Coronary artery (tissue), 2 donors: ENCODE results near the gene LSM12.
"Not testable (repeated sequence)": the region's sequence is repeated elsewhere in the genome, so short reads cannot be mapped to it uniquely, and the experiment has no call there.

Source experiments
- DNase-seq: peaks from one replicate; pipeline ENCODE4 v3.0.0-alpha.2; 2017; ENCODE audit warnings: low spot score
- H3K27ac ChIP-seq, 2 donors: fragments of 200-600 bp; sonication (generic); one replicate each; pipeline ENCODE4 v1.5.1; 2016 to 2019
- H3K4me3 ChIP-seq: fragments of 200-600 bp; sonication (generic); 2 replicates; pipeline ENCODE4 v1.5.1; 2016; ENCODE audit warnings: mild to moderate bottlenecking, moderate library complexity
- CTCF ChIP-seq: fragments of 200-600 bp; sonication (generic); IDR thresholded peaks from one replicate; pipeline ENCODE4 v1.5.1; 2019; ENCODE audit warnings: antibody characterized with exemption

Gene LSM12

GRCh38 chr17:44037471-44037870 lies 29.0 kb downstream of the LSM12 start:
- no peak overlapping the region for H3K27ac ChIP-seq
- H3K4me3 ChIP-seq = no peak overlapping the region

GRCh38 chr17:44034688-44035087 lies 31.8 kb downstream of the LSM12 start:
- not testable (repeated sequence) for DNase-seq, H3K4me3 ChIP-seq, H3K27ac ChIP-seq

More at GRCh38 chr17:44037471-44037870, 29.0 kb downstream of the LSM12 start:
- TF ChIP-seq CTCF = no peak
- DNase-seq = no peak

- no peak overlapping the region for H3K4me3 ChIP-seq
- H3K27ac ChIP-seq = no peak overlapping the region
- TF ChIP-seq CTCF = no peak
- no peak for DNase-seq
Measured at GRCh38 chr17:44033861-44034408, 32.5 kb downstream of the LSM12 start.

- Histone ChIP-seq H3K4me3 (no peak overlapping the region), H3K27ac (no peak overlapping the region)
- DNase-seq = no peak
- no peak for TF ChIP-seq CTCF
Measured at GRCh38 chr17:44030482-44030881, 36.0 kb downstream of the LSM12 start.

GRCh38 chr17:44029736-44030135 lies 36.7 kb downstream of the LSM12 start:
- no peak for DNase-seq
- TF ChIP-seq CTCF = no peak
- Histone ChIP-seq H3K27ac (no peak overlapping the region), H3K4me3 (no peak overlapping the region)

GRCh38 chr17:44024853-44025252 lies 41.6 kb downstream of the LSM12 start:
- TF ChIP-seq CTCF = no peak
- no peak for DNase-seq
- Histone ChIP-seq H3K4me3 (no peak overlapping the region), H3K27ac (no peak overlapping the region)

- H3K4me3 ChIP-seq = no peak overlapping the region
- TF ChIP-seq CTCF = no peak
- H3K27ac ChIP-seq = no peak overlapping the region
- no peak for DNase-seq
Measured at GRCh38 chr17:44024271-44024663, 42.2 kb downstream of the LSM12 start.
